Measurements from ENCODE around the gene TMC6. TPM values are rescaled to one million over a fixed set of nuclear protein-coding genes. Genes with fewer than 3 reads are reported as not detected.

The TMC6 gene
- total and polyA plus RNA-seq, 4 donors = 7.7 to 61.9 (median 13.3) TPM

DNA sequence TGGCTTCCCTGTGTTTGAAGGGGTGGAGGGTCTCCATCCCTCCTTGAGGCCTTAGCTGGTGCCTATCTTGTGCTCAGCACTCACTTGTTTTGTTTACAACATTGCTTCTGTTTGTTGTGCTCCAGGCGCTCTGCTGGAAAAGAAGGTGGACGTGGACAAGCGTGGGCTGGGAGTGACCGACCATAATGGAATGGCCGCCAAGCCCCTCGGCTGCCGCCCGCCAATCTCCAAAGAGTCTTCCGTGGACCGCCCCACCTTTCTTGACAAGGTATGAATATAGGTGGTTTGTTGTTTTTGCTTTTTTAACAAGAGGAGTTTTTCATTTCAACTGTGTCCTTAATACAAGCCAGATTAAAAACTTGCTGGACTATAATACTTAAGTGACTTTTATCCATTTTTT is 53.5 kb downstream of the TMC6 start:
- TF ChIP-seq, protein P1, sequence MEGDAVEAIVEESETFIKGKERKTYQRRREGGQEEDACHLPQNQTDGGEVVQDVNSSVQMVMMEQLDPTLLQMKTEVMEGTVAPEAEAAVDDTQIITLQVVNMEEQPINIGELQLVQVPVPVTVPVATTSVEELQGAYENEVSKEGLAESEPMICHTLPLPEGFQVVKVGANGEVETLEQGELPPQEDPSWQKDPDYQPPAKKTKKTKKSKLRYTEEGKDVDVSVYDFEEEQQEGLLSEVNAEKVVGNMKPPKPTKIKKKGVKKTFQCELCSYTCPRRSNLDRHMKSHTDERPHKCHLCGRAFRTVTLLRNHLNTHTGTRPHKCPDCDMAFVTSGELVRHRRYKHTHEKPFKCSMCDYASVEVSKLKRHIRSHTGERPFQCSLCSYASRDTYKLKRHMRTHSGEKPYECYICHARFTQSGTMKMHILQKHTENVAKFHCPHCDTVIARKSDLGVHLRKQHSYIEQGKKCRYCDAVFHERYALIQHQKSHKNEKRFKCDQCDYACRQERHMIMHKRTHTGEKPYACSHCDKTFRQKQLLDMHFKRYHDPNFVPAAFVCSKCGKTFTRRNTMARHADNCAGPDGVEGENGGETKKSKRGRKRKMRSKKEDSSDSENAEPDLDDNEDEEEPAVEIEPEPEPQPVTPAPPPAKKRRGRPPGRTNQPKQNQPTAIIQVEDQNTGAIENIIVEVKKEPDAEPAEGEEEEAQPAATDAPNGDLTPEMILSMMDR (IDR thresholded peaks at IDR 0.05; ENCODE audit: low read depth, low read length, missing input control) = no peak
- TF ChIP-seq HNF4A (conservative IDR thresholded peaks at IDR 0.05) = no peak
- no peak for TF ChIP-seq TAF1 (conservative IDR thresholded peaks at IDR 0.05)
- TF ChIP-seq, protein P2, sequence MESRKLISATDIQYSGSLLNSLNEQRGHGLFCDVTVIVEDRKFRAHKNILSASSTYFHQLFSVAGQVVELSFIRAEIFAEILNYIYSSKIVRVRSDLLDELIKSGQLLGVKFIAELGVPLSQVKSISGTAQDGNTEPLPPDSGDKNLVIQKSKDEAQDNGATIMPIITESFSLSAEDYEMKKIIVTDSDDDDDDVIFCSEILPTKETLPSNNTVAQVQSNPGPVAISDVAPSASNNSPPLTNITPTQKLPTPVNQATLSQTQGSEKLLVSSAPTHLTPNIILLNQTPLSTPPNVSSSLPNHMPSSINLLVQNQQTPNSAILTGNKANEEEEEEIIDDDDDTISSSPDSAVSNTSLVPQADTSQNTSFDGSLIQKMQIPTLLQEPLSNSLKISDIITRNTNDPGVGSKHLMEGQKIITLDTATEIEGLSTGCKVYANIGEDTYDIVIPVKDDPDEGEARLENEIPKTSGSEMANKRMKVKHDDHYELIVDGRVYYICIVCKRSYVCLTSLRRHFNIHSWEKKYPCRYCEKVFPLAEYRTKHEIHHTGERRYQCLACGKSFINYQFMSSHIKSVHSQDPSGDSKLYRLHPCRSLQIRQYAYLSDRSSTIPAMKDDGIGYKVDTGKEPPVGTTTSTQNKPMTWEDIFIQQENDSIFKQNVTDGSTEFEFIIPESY (IDR thresholded peaks at IDR 0.05) = no peak
- no peak for TF ChIP-seq YY1 (IDR thresholded peaks at IDR 0.05)
- TF ChIP-seq, protein P3, sequence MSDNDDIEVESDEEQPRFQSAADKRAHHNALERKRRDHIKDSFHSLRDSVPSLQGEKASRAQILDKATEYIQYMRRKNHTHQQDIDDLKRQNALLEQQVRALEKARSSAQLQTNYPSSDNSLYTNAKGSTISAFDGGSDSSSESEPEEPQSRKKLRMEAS (IDR thresholded peaks at IDR 0.05) = no peak
- no peaks in the 10 kb centered on the region for H3K9me3 ChIP-seq (ENCODE audit: control insufficient read depth in 4 of 4, low read length in 3 of 4)
- no peak overlapping the region for H3K27ac ChIP-seq (ENCODE audit: low read depth in 1 of 2, low read length in 2 of 2)
- H3K9ac ChIP-seq (ENCODE audit: low read depth in 1 of 2, low read length in 2 of 2) = no peak overlapping the region
- DNase-seq (ENCODE audit: low spot score) = no peak
- WGBS = 98% methylated on average over 10 of the region's 10 CpGs
- H3K27me3 ChIP-seq (ENCODE audit: control insufficient read depth in 4 of 4, insufficient read depth in 4 of 4, low read length in 3 of 4) = no peaks in the 10 kb centered on the region
- H3K4me1 ChIP-seq (ENCODE audit: control insufficient read depth in 4 of 4, insufficient read depth in 4 of 4, low read length in 3 of 4) = no peaks in the 10 kb centered on the region
- peaks cover 13 to 74% (median 61%) of the 10 kb centered on the region in 4 donors for H3K36me3 ChIP-seq (ENCODE audit: control insufficient read depth in 4 of 4, insufficient read depth in 3 of 4, low read depth in 1 of 4, low read length in 3 of 4)
- no peak overlapping the region for H3K4me3 ChIP-seq (ENCODE audit: low read depth in 1 of 3, low read length in 3 of 3)

DNA sequence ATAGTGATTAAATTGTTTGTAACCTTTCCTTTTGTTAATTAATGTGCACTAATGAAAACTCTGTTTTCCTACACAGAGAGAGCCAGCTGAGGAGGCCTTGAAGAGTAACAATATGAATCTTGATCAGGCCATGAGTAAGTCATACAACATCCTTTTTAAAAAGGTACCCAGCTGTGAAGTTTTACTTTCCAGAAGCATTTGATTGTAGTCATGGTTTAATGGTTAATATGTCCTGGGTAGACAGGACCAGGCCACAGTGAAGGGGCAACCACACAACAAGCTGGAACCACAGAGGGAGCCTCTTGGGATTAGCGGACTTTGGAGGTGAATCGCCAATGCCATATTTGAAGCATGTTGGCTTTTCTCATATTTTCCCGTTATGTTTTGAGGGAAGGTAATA is 55.6 kb downstream of the TMC6 start:
- Histone ChIP-seq H3K9me3 (ENCODE audit: control insufficient read depth in 4 of 4, low read length in 3 of 4) (no peaks in the 10 kb centered on the region), H3K9ac (ENCODE audit: low read depth in 1 of 2, low read length in 2 of 2) (no peak overlapping the region), H3K27me3 (ENCODE audit: control insufficient read depth in 4 of 4, insufficient read depth in 4 of 4, low read length in 3 of 4) (no peaks in the 10 kb centered on the region), H3K36me3 (ENCODE audit: control insufficient read depth in 4 of 4, insufficient read depth in 3 of 4, low read depth in 1 of 4, low read length in 3 of 4) (peaks cover 14 to 73% (median 51%) of the 10 kb centered on the region in 4 donors), H3K4me1 (ENCODE audit: control insufficient read depth in 4 of 4, insufficient read depth in 4 of 4, low read length in 3 of 4) (no peaks in the 10 kb centered on the region), H3K27ac (ENCODE audit: low read depth in 1 of 2, low read length in 2 of 2) (no peak overlapping the region), H3K4me3 (ENCODE audit: low read depth in 1 of 3, low read length in 3 of 3) (no peak overlapping the region)
- TF ChIP-seq NR2F2 (IDR thresholded peaks at IDR 0.05) (no peak), FOXA2 (IDR thresholded peaks at IDR 0.05) (no peak), RXRA (IDR thresholded peaks at IDR 0.05) (no peak), SP1 (IDR thresholded peaks at IDR 0.05) (no peak), RAD21 (IDR thresholded peaks at IDR 0.05) (no peak), HNF4A (conservative IDR thresholded peaks at IDR 0.05) (no peak), JUND (IDR thresholded peaks at IDR 0.05) (no peak), EGR1 (IDR thresholded peaks at IDR 0.05; ENCODE audit: low read depth in 2 of 2) (no peak), YY1 (IDR thresholded peaks at IDR 0.05) (no peak), FOXA1 (IDR thresholded peaks at IDR 0.05) (no peak), TAF1 (conservative IDR thresholded peaks at IDR 0.05) (no peak), GABPA (IDR thresholded peaks at IDR 0.05 in 1 of 2, conservative IDR thresholded peaks at IDR 0.05 in 1 of 2) (no peak), HNF4G (IDR thresholded peaks at IDR 0.05) (no peak)
- TF ChIP-seq, protein P2 (IDR thresholded peaks at IDR 0.05) = no peak
- TF ChIP-seq, protein P4, sequence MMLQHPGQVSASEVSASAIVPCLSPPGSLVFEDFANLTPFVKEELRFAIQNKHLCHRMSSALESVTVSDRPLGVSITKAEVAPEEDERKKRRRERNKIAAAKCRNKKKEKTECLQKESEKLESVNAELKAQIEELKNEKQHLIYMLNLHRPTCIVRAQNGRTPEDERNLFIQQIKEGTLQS (IDR thresholded peaks at IDR 0.05) = no peak
- TF ChIP-seq, protein P5, sequence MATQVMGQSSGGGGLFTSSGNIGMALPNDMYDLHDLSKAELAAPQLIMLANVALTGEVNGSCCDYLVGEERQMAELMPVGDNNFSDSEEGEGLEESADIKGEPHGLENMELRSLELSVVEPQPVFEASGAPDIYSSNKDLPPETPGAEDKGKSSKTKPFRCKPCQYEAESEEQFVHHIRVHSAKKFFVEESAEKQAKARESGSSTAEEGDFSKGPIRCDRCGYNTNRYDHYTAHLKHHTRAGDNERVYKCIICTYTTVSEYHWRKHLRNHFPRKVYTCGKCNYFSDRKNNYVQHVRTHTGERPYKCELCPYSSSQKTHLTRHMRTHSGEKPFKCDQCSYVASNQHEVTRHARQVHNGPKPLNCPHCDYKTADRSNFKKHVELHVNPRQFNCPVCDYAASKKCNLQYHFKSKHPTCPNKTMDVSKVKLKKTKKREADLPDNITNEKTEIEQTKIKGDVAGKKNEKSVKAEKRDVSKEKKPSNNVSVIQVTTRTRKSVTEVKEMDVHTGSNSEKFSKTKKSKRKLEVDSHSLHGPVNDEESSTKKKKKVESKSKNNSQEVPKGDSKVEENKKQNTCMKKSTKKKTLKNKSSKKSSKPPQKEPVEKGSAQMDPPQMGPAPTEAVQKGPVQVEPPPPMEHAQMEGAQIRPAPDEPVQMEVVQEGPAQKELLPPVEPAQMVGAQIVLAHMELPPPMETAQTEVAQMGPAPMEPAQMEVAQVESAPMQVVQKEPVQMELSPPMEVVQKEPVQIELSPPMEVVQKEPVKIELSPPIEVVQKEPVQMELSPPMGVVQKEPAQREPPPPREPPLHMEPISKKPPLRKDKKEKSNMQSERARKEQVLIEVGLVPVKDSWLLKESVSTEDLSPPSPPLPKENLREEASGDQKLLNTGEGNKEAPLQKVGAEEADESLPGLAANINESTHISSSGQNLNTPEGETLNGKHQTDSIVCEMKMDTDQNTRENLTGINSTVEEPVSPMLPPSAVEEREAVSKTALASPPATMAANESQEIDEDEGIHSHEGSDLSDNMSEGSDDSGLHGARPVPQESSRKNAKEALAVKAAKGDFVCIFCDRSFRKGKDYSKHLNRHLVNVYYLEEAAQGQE (IDR thresholded peaks at IDR 0.05) = no peak
- TF ChIP-seq, protein P3 (IDR thresholded peaks at IDR 0.05) = no peak
- 99% methylated on average over 3 of the region's 3 CpGs for WGBS
- DNase-seq (ENCODE audit: low spot score) = no peak
